AG10803 (cell line): ENCODE results near the gene TPSG1.
"Not testable (repeated sequence)": the region's sequence is repeated elsewhere in the genome, so short reads cannot be mapped to it uniquely, and the experiment has no call there.

ENCODE experiments used
- DNase-seq: peaks from one replicate; pipeline ENCODE4 v3.0.0; 2010; ENCODE audit warnings: low read depth
- H3K4me3 ChIP-seq: 2 replicates; pipeline ENCODE4 v1.5.1; 2011; ENCODE audit warnings: mild to moderate bottlenecking, low read length, control low read depth
- CTCF ChIP-seq: conservative IDR thresholded peaks from 2 replicates; pipeline ENCODE4 v1.5.1; 2011; ENCODE audit warnings: mild to moderate bottlenecking, low read length, control low read depth, inconsistent platforms

Gene TPSG1

DNA sequence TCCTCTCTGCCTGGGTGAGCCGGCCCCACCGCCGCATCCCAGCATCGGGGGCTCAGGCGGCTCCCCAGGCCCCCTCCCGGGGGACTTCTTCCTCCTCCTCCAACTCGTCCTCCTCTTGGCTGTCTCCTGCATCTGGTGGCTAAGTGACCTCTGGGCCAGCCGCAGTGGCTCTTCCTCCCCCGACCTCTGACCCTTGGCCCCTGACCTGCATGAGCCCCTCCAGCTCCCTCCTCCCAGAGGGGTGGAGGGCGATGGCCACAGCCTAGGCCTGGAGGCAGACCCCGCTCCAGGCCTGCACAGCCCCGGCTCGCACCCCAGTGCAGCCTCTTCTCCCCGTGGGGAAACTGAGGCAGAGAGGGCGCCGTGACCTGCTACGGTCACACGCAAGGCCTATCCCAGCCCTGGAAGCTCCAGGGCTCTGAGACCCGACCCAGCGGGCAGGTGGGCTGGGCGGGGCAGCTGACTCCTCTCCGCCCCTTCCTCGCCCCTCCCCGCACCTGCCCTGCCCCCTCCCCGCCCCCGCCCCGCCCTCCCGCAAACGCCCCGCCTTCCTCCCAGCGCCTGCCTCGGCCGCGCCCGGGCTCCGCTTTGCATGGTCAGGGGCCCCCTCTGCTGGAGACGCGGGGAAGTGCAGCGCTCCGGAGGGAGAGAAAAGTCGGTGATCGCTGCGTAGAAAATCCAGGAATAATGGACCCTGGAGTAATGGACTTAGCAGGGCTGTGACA lies 24.1 kb upstream of the TPSG1 start:
- DNase-seq: not testable (repeated sequence)

GRCh38 chr16:1247903-1248537 lies 23.0 kb upstream of the TPSG1 start:
- DNase-seq, H3K4me3 ChIP-seq: not testable (repeated sequence)

More for the DNA sequence above, 24.1 kb upstream of the TPSG1 start:
- H3K4me3 ChIP-seq: not testable (repeated sequence)

DNA sequence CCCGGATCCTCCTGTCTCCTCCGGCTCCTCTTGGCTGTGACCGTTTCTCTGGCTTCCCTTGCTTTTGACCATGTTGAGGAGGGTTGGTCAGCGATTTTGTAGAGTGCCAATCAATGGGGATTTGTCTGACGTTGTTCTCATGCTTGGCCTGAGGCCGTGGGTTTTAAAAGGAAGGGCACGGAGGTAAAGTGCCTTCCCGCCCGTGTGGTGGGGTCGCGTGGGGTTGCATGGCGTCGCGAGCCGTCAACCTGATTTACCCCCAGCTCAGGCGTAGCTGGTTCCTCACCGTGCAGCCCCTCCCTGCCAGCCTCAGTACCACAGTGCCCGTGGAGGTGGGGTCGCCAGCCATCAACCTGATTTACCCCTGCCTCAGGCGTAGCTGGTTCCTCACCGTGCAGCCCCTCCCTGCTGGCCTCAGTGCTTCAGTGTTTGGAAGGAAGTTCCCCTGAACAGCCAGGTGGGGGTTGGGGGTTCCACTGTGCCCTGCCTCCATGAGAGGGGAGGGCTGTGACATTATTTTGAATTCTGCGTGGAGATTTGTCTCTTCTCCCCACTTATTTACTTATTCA lies 20.5 kb upstream of the TPSG1 start:
- DNase-seq: no peak

GRCh38 chr16:1244881-1245280 lies 19.8 kb upstream of the TPSG1 start:
- no peak overlapping the region for H3K4me3 ChIP-seq
- DNase-seq: no peak
- no peak for TF ChIP-seq CTCF

More for the DNA sequence above, 20.5 kb upstream of the TPSG1 start:
- H3K4me3 ChIP-seq: no peak overlapping the region
- no peak for TF ChIP-seq CTCF

- DNase-seq, H3K4me3 ChIP-seq: not testable (repeated sequence)
These were observed 19.1 kb upstream of the TPSG1 start for GRCh38 chr16:1243907-1244850.

DNA sequence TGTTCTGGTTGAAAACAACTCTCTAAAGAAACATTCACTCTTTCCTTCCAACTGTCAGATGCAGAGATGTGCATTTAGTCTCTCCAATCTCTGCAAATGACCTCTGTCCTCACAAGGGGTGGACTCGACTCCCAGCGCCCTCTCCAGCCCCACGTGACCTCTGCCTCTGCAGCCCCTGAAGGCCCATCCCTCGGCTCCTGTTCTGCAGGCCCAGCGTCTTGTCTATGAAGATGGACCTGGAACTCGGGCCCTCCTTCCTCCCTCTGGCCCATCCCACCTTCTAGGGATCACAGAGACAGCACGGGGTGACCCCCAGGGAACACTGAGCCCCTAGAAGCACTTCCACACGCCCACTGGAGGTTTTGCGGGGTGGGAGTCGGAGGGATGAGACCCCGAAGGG lies 18.3 kb upstream of the TPSG1 start:
- DNase-seq: not testable (repeated sequence)

DNA sequence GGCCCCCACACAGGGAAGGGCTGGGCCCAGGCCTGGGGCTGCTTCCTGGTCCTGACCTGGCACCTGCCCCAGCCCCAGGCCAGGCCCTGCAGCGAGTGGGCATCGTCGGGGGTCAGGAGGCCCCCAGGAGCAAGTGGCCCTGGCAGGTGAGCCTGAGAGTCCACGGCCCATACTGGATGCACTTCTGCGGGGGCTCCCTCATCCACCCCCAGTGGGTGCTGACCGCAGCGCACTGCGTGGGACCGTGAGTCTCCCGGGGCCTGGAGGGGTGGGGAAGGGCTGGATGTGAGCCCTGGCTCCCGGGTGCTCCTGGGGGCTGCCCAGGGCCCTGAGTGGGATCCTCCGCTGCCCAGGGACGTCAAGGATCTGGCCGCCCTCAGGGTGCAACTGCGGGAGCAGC lies 16.0 kb upstream of the TPSG1 start:
- not testable (repeated sequence) for DNase-seq

More for the DNA sequence above, 18.3 kb upstream of the TPSG1 start:
- H3K4me3 ChIP-seq: not testable (repeated sequence)

GRCh38 chr16:1240436-1240835 lies 15.4 kb upstream of the TPSG1 start, which contains the start of gene TPSAB1:
Gene TPSAB1, plus strand, starts transcription at chr16:1240705. Its CDS starts 234 bp downstream, at chr16:1240939.
- not testable (repeated sequence) for DNase-seq, H3K4me3 ChIP-seq

More for the DNA sequence above, 16.0 kb upstream of the TPSG1 start:
- H3K4me3 ChIP-seq: not testable (repeated sequence)

- not testable (repeated sequence) for DNase-seq, H3K4me3 ChIP-seq
These were observed 14.5 kb upstream of the TPSG1 start for GRCh38 chr16:1239575-1239974.

DNA sequence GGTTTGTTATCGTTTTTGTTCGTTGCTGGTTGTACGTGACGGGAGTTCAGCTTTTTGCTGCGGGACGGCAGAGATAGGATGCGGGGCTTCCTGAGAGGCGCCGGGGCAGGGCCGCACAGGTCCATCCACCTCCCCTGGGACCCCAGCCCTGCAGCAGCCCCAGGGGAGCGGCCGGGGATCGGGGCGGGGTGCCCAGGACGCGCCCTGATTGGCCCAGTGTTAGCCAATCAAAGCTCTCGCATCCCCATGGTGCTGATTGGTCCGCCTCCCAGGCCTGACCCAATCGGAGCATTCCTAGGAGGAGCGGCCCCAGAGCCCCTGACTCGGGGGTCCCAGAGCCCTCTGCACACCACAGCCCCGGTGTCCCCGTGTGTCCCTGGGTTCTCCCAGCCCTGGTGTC lies 13.8 kb upstream of the TPSG1 start:
- H3K4me3 ChIP-seq, DNase-seq: not testable (repeated sequence)

GRCh38 chr16:1237990-1238389 lies 12.9 kb upstream of the TPSG1 start:
- TF ChIP-seq CTCF: no peak

DNA sequence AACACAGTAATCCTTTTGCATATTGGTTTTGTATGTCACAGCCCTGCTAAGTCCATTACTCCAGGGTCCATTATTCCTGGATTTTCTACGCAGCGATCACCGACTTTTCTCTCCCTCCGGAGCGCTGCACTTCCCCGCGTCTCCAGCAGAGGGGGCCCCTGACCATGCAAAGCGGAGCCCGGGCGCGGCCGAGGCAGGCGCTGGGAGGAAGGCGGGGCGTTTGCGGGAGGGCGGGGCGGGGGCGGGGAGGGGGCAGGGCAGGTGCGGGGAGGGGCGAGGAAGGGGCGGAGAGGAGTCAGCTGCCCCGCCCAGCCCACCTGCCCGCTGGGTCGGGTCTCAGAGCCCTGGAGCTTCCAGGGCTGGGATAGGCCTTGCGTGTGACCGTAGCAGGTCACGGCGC lies 11.6 kb upstream of the TPSG1 start:
- not testable (repeated sequence) for H3K4me3 ChIP-seq, DNase-seq

More at GRCh38 chr16:1237990-1238389, 12.9 kb upstream of the TPSG1 start:
- H3K4me3 ChIP-seq: no peak overlapping the region
- DNase-seq: no peak

DNA sequence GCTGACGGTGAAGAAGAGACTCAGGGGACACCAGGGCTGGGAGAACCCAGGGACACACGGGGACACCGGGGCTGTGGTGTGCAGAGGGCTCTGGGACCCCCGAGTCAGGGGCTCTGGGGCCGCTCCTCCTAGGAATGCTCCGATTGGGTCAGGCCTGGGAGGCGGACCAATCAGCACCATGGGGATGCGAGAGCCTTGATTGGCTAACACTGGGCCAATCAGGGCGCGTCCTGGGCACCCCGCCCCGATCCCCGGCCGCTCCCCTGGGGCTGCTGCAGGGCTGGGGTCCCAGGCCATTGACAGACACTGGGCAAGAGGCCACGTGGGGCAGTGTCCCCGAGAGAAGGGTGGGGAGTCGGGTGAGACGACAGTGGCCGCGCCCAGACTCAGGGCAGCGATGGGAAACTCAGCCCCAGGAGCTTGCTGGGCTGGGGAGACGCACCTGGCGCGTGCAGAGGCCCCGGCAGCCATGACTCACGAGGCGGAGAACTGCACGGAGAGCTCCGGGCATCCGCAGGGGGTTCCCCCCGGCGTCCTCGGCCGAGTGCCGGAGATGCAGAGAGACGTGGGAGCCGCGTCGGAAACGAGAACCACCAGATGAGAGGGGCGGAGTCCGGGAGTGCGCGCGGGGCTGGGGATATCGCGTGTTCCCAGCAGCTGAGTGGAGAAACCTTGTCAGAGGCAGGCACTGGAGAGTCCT lies 7.1 kb upstream of the TPSG1 start:
- not testable (repeated sequence) for DNase-seq, H3K4me3 ChIP-seq

DNA sequence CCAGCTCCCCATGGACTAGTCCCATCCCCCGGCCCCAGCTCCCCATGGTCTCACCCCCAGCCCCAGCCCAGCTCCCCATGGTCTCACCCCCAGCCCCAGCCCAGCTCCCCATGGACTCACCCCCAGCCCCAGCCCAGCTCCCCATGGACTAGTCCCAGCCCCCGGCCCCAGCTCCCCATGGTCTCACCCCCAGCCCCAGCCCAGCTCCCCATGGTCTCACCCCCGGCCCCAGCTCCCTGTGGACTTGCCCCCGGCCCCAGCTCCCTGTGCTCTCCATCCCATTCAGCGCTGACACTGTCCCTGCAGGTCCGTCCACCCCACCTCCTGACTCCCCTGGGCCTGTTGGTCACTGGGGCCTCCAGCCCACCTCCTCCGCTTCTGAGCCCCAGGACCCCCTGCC lies 6.2 kb upstream of the TPSG1 start:
- DNase-seq, H3K4me3 ChIP-seq: not testable (repeated sequence)
